Measurements from ENCODE around the gene ISG20L2. TPM values are rescaled to one million over a fixed set of nuclear protein-coding genes. Genes with fewer than 3 reads are reported as not detected.

The ISG20L2 gene
- polyA plus RNA-seq, 3 donors: 17.2 to 23.5 (median 18.1) TPM

GRCh38 chr1:156681196-156681960 lies 47.2 kb downstream of the ISG20L2 start:
- intact Hi-C loops (cut with micrococcal nuclease): no loop called here
- Histone ChIP-seq H3K79me2 (ENCODE audit: insufficient read depth, low read length) (no peaks in the 10 kb centered on the region), H3K4me3 (replicated peaks in 1 of 3; ENCODE audit: low read depth in 2 of 3, low read length in 3 of 3) (no peak overlapping the region), H2AFZ (ENCODE audit: insufficient read depth, low read depth, low read length, poor library complexity, severe bottlenecking) (no peak overlapping the region), H3K27ac (ENCODE audit: low read depth in 1 of 2, low read length in 2 of 2) (no peak overlapping the region), H4K20me1 (ENCODE audit: insufficient read depth, low read length) (no peaks in the 10 kb centered on the region), H3K4me2 (replicated peaks; ENCODE audit: extremely low read depth, low read length, poor library complexity, severe bottlenecking) (no peak overlapping the region), H3K9ac (ENCODE audit: insufficient read depth, low read length, poor library complexity, severe bottlenecking) (no peak overlapping the region), H3K9me3 (replicated peaks in 1 of 2; ENCODE audit: control insufficient read depth in 1 of 2, insufficient read depth in 1 of 2, low read length in 2 of 2) (peaks cover 0 to 7% of the 10 kb centered on the region in 2 donors), H3K4me1 (ENCODE audit: control insufficient read depth in 1 of 2, insufficient read depth in 2 of 2, low read length in 2 of 2) (peaks cover 0 to 7% of the 10 kb centered on the region in 2 donors), H3K27me3 (ENCODE audit: control insufficient read depth in 2 of 2, insufficient read depth in 2 of 2, low read length in 2 of 2) (peaks cover 31 to 59% of the 10 kb centered on the region in 2 donors), H3K36me3 (replicated peaks in 1 of 2; ENCODE audit: control insufficient read depth in 1 of 2, insufficient read depth in 2 of 2, low read length in 2 of 2) (no peaks in the 10 kb centered on the region)
- H3K9me3 Mint-ChIP-seq: peaks cover 0 to 7% (median 2%) of the 10 kb centered on the region in 7 donors
- peak overlapping the region in 1 of 2 donors; percentile 40 for H3K4me3 Mint-ChIP-seq
- H3K36me3 Mint-ChIP-seq: peaks cover 0 to 4% of the 10 kb centered on the region in 2 donors
- TF ChIP-seq CTCF (IDR thresholded peaks at IDR 0.05): no peak
- H3K27ac Mint-ChIP-seq: no peak overlapping the region
- H3K4me1 Mint-ChIP-seq: peaks cover 16% of the 10 kb centered on the region
- DNase-seq: no peak
- H3K27me3 Mint-ChIP-seq (ENCODE audit: low read depth in 3 of 3): peaks cover 59 to 88% (median 69%) of the 10 kb centered on the region in 3 donors
- WGBS (ENCODE audit: insufficient coverage): 83% methylated on average over 3 of the region's 8 CpGs

- H3K9me3 ChIP-seq (replicated peaks in 1 of 2; ENCODE audit: control insufficient read depth in 1 of 2, insufficient read depth in 1 of 2, low read length in 2 of 2): peaks cover 0 to 11% of the 10 kb centered on the region in 2 donors
- H3K79me2 ChIP-seq (ENCODE audit: insufficient read depth, low read length): no peaks in the 10 kb centered on the region
- H3K4me2 ChIP-seq (replicated peaks; ENCODE audit: extremely low read depth, low read length, poor library complexity, severe bottlenecking): no peak overlapping the region
- H3K27me3 ChIP-seq (ENCODE audit: control insufficient read depth in 2 of 2, insufficient read depth in 2 of 2, low read length in 2 of 2): peaks cover 38 to 72% of the 10 kb centered on the region in 2 donors
- H3K9ac ChIP-seq (ENCODE audit: insufficient read depth, low read length, poor library complexity, severe bottlenecking): no peak overlapping the region
- TF ChIP-seq CTCF (IDR thresholded peaks at IDR 0.05): no peak
- Mint-ChIP-seq H3K9me3 (peaks cover 0 to 11% (median 2%) of the 10 kb centered on the region in 7 donors), H3K4me1 (peaks cover 16% of the 10 kb centered on the region), H3K27ac (no peak overlapping the region), H3K4me3 (peak overlapping the region in 1 of 2 donors; percentile 40), H3K36me3 (peaks cover 0 to 4% of the 10 kb centered on the region in 2 donors), H3K27me3 (ENCODE audit: low read depth in 3 of 3) (peaks cover 66 to 93% (median 75%) of the 10 kb centered on the region in 3 donors)
- H3K27ac ChIP-seq (ENCODE audit: low read depth in 1 of 2, low read length in 2 of 2): no peak overlapping the region
- peaks cover 0 to 7% of the 10 kb centered on the region in 2 donors for H3K4me1 ChIP-seq (ENCODE audit: control insufficient read depth in 1 of 2, insufficient read depth in 2 of 2, low read length in 2 of 2)
- no peaks in the 10 kb centered on the region for H4K20me1 ChIP-seq (ENCODE audit: insufficient read depth, low read length)
- H3K36me3 ChIP-seq (replicated peaks in 1 of 2; ENCODE audit: control insufficient read depth in 1 of 2, insufficient read depth in 2 of 2, low read length in 2 of 2): no peaks in the 10 kb centered on the region
- H2AFZ ChIP-seq (ENCODE audit: insufficient read depth, low read depth, low read length, poor library complexity, severe bottlenecking): no peak overlapping the region
- DNase-seq: no peak
- intact Hi-C loops (cut with micrococcal nuclease): no loop called here
- no peak overlapping the region for H3K4me3 ChIP-seq (replicated peaks in 1 of 3; ENCODE audit: low read depth in 2 of 3, low read length in 3 of 3)
- no CpG with 5 or more reads among the region's 2 CpGs for WGBS (ENCODE audit: insufficient coverage)
These were observed 48.5 kb downstream of the ISG20L2 start for GRCh38 chr1:156680056-156680455.
